ENCODE data around the gene EPS8L2.
A peak's percentile ranks its signal among the peaks of the same experiment; 100 is the strongest.
"Not testable (repeated sequence)": the region's sequence is repeated elsewhere in the genome, so short reads cannot be mapped to it uniquely, and the experiment has no call there.

Gene EPS8L2
- 7.0 to 9.2 reads per million in 2 donors for total RNA-seq

DNA sequence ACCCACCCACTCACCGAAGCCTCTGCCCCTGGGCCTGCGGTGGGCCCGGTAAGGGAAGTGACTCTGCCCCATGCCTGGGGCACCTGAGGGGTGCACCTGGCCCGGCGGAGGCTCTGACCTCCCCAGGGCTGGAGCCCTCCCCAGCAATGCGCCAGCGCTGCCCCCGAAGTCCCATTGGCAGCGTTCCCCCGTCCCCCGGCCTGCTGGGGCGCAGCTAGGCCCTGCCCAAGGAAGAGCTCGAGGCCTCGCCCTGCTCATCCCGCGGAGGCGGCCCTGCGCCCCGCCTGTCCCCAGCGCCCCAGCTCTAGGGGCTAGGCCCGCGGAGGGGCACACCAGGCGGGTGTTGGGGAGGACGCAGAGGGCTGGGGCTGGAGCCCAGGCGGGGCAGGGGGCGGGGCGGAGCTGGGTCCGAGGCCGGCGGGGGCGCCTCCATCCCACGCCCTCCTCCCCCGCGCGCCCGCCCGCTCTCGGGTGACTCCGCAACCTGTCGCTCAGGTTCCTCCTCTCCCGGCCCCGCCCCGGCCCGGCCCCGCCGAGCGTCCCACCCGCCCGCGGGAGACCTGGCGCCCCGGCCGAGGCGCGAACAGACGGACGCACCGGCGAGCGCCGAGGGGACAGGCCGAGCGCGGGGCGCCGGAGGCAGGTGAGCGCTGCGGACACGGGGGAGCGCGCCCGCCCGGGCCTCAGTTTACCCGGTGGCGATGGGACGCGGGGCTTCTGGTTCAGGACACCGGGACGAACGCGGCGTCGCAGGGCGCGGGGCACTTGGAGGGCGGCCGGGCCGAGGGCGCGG lies at the start of gene EPS8L2:
EPS8L2 (plus strand) TSS at position 586 of the 793 bp plus-strand sequence. CDS start 3,177 bp downstream, outside the sequence.
- DNase-seq: no peak

DNA sequence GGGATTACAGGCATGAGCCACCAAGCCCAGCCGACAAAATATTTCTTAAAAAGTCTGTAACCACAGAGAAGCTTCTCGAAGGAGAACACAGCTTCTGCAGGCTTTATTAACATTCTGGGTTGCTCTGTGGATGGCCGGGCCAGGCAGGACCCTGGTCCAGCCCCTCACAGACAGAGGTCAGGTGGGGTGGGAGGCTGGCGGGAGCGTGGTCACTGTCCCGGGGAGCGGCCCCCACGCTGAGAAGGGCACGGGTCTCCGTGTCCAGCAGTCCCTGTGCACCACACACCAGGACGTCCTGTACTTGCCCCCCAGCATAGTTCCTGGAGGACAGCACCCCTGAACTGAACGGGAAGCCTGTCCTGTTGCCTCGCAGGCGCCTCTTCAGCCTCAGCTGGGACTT lies 49.6 kb upstream of the EPS8L2 start:
- no peak for DNase-seq

DNA sequence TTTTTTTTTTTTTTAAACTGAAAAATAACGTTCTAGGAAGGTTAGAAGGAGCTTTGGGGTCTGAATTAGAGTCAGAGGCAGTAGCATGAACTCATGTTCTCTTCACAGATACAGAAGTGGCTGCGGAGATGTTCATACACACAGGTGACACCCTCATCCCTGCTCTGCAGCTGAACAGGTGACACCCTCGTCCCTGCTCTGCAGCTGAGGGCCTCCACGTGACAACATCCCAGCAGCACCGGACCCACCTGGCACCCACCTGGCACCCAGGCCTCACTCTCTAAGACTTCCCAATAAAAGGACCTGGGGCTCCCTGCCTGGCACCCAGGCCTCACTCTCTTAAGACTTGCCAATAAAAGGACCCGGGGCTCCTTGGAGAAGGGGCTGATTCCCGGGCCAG lies 49.2 kb upstream of the EPS8L2 start:
- DNase-seq: no peak

DNA sequence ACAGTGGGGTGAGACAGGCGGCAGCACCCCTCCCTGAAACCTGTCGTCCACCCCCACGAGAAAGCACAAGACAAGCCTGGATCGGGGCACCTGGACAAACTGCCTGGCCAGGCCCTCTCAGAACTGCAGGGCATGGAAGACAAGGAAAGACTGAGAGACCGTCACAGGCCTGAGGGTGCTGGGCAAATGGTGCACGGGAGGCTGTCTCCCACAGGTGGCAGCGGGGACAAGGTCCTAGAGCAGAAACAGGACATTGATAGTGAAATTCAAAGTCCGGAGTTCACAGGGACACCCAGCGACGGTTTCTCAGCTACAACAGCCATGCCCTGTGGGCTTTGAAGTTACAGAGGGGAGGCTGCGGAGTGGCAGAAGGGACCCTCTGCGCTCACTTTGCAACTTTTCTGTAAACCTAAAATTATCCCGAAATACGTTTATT lies 48.3 kb upstream of the EPS8L2 start:
- DNase-seq: no peak

DNA sequence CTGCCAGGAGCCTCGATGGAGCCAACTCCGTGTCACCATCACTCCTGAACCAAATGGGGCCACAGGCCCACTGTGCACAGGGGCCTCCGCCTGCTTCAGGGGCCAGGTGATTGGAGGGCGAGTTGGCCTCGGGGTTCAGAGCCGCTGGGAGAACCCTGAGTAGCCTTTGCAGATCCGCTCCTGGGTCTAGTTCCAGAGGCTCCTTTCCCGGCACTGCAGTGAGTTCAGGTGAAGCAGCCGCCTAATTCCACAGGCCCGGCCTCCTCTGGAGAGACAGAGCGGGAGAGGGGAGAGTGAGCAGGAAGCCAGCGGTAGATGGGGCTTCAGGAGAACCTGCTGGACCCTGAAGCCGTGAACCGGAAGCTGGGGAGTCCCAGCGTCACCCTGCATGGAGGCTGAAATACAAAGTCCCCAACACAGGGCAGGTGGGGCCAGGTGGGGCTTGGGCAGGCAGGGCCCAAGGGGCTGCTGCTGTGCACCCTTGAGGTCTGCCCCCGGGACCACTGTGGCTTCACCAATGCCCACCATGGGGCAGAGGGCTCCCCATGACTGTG lies 46.4 kb upstream of the EPS8L2 start:
- no peak for DNase-seq

DNA sequence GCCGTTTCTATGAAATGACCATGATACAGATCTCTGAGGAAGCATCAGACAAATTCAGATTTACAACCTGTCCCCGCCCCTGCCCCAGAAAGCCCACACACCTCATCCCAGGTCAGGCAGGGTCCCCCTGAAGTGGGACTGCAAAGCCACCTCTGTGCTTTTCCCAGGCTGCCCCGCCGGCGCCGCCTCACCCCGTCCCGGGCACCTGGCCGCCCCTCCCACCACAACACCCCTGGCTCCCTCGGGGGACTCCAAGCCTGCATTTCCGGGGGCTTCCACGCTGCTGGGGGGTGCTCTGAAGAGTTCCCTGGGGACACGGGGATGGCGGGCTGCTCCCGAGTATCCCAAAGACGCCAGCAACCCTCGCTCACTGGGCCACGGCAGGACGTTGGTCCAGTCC lies 45.8 kb upstream of the EPS8L2 start:
- no peak for DNase-seq

DNA sequence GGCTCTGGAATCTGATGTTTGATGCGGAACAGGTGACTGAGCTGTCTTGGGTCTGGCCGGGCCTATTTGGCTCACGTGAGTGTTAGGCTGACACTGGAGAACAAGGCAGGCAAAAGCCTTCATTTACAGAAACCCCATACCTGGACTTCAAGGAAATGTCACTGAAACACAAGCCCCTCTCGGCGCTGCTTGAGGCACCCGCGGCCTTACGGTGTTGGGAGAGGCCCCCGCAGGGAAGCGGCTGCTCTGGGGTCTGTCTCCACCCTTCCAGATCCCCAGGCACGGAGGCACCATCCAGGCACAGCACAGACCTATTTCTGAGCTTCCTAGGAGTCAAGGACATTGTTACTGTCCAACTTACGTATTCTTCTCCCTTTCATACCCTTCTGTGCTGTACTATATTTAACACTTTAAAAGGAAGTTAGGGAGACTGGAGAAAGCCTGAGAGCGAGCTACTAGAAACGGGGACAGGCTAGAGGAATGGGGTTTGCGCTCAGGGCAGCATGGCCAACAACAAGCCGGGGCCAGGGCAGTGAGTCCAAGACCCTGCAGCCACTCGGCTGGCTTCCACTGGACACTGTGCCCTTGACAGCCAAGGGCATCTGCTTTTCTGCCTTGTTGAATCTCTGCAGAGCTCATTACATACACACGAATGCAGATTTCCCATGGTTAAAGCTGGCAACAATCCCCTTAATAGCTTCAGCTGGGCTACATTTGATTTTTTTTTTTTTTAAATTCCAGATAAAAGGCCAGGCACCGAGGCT lies 45.2 kb upstream of the EPS8L2 start:
- no peak for DNase-seq

DNA sequence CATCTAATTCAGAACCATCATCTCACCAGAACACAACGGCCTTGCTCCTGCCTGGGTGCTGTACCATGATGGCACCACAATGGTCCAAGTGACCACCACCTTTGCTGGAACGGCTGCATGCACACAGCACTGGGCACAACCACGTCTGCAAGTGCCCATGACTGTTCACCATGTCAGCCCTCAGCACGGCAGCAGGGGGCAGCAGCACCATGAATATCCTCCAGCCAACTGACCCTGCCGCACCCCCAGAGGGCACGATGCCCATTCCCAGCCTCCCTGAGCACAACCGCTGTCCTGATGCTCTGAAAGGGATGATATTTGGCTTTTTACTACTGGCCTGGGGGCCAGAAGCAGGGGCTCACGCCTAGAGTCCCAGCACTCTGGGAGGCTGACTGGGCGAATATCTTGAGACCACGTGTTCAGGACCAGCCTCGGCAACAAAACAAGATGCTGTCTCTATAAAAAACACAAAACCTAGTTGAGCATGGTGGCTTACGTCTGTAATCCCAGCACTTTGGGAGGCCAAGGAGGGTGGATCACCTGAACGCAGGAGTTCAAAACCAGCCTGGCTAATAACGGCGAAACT lies 43.2 kb upstream of the EPS8L2 start:
- peak; percentile 16 for DNase-seq

DNA sequence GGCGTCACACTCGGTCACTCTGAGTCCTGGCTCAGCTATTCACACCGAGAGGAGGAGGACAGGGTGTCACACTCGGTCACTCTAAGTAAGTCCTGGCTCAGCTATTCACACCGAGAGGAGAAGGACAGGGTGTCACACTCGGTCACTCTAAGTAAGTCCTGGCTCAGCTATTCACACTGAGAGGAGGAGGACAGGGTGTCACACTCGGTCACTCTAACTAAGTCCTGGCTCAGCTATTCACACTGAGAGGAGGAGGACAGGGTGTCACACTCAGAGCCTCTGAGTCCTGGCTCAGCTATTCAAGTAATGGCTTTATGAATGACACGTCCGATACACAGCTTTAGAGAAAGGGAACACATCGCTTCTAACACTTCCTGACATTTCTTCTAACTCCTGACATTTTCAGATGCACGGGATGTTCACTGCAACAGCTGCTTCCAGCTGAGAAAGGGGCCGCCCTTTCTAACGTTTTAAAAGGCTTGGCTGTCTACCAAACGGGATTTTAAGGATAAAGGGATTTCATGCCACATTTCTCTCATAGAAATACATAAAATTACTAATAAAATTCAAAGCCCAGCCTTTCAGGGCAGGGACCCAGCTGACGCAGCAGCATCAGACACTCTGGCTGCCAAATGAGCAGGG lies 40.8 kb upstream of the EPS8L2 start:
- DNase-seq: no peak

DNA sequence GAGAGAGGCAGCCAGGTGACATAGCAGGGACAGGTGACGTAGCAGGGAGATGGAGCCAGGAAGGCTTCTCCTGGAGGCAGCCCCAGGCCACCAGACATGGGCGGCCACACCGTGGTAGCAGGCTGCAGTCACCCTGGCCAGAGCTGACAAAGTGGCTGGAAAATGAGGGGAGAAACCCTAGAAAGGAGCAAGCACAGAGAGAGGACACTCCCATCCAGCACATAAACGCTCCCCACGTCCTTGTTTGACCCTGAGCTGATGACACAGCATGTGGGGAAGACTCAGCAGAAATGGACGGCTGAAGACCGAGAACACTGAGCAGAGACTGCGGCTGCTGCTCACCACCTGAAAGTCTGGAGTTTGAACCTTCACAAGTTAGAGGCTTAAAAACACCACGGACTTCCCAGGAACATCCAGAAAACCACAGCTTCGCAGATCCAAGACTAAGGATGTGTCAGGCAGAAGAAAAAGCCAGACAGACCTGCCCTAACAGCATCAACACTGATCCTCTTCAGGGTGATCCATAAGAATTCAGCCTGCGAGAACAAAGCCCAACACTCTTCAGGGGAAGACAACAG lies 40.2 kb upstream of the EPS8L2 start:
- no peak for DNase-seq

DNA sequence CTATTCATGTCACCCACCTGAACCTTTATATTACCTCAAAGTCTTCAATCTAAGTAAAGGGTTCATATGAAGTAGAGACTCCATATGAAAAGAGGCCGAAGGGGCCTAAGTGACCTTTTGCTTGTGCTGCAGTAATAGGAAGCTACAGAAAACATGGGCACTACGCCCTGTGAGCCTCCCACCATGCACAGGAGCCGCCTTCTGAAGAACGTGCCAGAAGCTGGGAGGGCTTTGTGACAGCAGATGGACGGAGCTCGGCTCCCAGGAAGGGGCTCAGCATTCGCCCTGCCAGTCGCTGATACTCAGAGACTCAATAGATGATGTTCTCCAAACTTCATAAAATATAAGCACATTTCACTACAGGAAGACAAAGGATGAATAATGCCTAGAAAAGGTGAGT lies 32.2 kb upstream of the EPS8L2 start:
- no peak for DNase-seq

DNA sequence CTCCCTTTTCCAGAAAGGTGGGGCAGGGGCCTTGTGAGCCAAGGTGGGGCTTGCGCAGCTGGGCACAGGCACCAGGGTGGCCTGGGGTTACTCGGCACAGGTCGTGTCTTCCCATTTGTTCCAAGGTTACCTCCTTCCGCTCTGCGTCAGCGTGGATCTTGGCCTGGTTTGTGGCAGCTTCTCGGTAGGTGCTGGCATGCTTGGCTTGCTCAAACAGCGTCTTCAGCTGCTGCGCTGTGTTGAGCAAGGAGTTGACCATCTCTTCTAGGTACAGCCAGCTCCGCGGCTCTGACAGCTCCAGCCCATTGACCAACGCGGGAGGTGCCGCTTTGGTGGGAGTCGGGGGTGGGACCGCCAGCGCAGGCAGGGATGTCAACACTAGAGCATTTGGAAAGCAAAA lies 31.6 kb upstream of the EPS8L2 start:
- no peak for DNase-seq

DNA sequence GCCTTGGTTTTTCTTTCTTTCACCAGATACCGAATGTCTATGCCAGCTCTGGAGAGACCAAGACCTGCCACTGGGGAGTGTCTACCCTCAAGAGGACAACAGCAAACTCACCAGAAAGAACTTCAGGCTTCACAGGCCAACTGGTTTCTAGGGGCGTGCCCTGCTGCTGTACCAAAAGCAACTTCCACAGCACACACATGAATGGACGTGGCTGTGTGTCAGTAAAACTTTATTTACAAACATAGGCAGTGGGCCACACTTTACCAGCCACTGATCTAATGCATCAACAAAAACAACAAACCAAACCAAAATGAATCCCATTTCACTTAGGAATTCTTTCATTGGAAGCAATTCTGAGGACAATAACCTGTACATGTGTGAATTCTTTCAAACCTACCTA lies 27.7 kb upstream of the EPS8L2 start:
- no peak for DNase-seq

DNA sequence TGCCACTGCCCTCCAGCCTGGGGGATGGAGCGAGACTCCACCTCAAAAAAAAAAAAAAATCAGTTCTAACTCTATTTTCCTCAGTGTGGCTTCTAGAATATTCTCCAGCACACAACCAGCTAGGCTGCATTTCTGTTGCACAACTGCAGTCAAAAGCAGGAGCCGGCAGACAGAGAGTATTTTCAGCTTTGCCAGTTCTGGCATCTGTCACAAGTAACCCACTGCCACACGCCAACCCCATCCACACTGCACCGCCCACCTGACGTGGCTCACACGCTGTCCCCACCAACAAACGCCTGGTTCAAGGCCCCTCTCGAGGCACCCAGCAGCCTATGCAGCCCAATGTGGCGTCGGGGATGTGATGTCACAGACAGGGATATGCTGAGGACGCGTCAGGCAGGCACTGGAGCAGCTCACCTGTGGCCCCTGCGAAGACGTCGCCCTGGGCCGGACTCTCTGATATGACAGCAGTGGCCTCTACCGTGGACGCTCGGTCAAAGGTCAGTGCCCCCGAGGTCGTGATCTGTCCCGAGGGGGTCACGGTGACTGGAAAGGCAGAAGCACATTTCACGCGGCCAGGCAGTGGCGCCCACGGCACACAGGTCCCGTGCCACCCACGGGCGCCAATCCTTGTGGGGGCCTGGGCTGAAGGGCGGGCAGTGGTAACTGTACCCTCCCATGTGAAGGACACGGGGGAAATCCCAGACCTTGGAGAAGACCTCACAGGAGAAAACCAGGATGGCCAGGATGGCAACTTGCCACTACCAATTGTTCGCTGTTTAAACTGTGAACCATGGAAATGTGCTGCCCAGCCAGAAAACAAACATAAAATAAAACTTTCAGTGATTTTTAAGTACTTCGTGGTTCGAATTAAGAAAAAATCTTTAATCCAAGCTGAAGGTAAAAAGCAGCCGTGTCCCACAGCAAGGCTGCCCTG lies 26.5 kb upstream of the EPS8L2 start:
- no peak for DNase-seq

DNA sequence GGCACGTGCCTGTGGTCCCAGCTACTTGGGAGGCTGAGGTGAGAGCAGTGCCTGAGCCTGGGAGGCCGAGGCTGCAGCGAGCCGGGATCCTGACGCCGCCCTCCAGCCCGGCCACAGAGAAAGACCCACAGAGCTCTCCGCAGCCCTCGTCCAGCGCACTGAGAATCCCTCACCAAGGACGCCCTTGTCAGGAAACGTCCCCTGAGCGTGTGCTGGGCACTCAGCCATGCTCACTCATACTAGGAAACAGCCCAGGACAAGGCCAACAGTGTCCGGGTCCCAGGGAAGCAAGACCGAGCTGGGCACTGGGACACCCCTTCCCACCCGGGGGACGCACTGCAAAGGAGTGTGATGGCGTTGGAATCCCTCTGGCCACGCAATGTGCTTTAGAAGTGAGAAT lies 25.6 kb upstream of the EPS8L2 start:
- no peak for DNase-seq

DNA sequence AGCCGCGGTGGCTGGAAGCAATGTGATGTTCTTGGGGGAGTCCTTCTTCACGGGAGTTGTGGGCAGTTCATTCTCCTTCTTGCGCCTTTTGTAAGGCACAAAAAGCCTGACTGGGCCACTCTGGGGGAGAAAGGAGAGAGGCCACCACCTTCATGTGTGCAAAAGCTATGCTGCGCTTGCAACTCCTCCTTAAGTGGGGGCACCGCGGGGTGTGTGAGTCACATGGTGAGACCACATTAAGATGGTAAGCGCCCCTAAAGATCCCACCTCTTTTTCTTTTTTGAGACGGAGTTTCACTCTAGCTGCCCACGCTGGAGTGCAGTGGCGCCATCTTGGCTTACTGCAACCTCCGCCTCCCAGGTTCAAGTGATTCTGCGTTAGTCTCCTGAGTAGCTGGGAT lies 25.1 kb upstream of the EPS8L2 start:
- no peak for DNase-seq

DNA sequence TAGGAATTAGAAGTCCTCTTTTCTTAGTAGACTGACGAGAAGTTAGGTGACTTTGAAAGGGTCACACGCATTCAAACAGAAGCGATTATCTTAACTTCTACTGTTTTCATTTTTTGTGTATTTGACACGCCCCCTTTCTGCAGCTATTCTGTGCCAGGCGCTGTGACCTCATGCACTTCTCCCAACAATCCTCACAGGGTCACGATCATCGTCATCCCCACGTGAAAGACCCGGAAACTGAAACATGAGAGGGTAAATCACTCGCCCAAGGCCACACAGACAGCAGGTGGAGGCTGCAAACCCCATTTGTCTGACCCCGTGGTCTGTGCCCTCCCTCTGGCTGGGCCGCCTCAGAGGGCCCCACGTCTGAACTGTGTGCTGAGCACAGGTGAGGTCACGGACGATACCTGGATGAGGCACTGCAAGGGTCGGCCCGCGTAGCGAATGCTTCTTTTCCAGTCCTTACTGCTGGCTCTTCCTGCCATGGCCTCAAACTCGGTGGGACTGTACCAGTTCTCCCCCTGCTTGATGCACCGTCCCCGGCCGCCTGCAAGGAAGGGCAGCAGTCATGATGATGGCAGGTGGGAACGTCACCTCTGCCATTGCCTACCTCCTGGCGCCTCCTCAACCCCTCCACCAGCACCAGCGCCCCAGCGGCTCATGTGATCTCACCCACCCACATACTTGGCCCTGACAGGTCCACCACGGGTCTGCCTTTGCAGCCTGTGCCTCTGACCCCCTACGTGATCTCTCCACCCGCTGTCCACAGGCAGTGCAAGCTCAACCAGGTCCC lies 19.4 kb upstream of the EPS8L2 start:
- DNase-seq: no peak

DNA sequence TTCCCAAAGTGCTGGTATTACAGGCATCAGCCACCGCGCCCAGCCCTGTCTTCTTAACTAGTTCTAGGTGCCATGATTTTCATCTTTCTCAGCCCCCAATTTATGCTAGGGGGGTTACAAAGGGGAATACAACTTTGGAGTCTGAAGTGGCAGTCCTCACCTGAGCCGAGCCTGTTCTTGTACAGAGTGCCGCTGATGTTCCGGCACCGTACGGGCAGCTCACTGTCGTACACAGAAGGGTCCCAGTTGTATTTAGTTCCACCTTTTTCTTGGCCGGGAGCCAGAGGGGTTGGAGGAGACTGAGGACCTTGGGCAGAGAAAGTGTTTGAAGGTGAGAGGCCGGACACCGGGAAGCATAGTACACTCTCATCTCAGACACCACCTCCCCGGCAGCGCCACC lies 18.3 kb upstream of the EPS8L2 start:
- DNase-seq: no peak

DNA sequence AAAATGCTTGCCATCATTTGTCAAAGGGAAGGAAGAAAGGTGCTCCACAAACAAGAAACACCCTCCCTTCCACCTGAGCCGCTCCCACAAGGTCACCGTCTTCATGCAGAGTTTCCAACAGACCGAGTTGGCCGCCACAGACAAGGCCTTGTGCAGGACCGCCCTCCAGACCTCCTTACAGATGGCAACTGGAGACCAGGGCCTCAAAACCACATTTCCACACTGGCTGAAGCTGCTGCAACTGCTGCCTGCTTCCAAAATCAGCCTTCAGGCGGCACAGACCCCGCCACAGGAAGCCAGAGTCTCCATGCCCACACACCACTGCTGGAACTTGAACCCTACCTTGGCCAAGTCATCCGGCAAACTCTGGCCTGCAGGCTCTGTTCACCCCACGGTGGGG lies 17.4 kb upstream of the EPS8L2 start:
- no peak for DNase-seq

DNA sequence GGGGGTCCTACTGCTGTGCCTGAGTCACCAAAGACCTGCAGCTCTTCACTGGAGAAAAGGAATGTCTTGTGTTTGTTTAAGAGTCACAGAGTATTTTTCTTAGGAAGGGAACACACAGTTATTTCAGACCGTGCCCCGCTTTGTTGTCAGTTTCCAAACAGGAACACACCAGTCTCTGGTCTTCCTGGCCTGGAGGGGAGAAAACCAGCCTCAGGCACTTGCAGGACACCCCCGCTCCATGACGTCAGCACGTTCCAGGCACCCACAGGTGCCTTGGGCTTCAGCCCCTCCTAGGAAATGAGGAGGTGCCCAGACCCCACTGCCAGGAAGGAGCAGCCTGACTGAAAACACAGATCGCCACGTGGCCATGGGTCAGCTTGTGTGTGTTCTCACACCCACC lies 16.4 kb upstream of the EPS8L2 start:
- DNase-seq: no peak

DNA sequence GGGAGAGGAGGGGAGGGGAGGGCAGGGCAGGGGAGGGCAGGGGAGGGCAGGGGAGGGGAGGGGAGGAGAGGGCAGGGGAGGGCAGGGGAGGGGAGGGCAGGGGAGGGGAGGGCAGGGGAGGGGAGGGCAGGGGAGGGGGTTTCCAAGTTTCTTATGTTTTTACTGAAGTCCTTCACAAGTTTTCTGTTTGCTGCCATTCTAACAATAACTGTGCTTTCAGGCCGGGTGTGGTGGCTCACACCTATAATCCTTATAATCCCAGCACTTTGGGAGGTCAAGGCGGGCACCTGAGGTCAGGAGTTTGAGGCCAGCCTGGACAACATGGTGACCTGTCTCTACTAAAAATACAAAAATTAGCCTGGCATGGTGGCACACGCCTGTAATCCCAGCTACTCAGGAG lies 15.8 kb upstream of the EPS8L2 start:
- DNase-seq: not testable (repeated sequence)
